MG63 (cell line): Measurements from ENCODE around the gene PRDM12. TPM values are rescaled to one million over a fixed set of nuclear protein-coding genes. Genes with fewer than 3 reads are reported as not detected.
"Not testable (repeated sequence)": the region's sequence is repeated elsewhere in the genome, so short reads cannot be mapped to it uniquely, and the experiment has no call there.

Experiments used
- DNase-seq: peaks from one replicate; pipeline ENCODE4 v3.0.0-alpha.2; 2020
- H3K27me3 ChIP-seq: fragments of 250-450 bp; sonication (Bioruptor Pico); 2 replicates; pipeline ENCODE4 v1.5.1; 2020; ENCODE audit warnings: mild to moderate bottlenecking, moderate library complexity
- H3K36me3 ChIP-seq: fragments of 250-450 bp; sonication (Bioruptor Pico); 2 replicates; pipeline ENCODE4 v1.5.1; 2020; ENCODE audit warnings: mild to moderate bottlenecking, moderate library complexity
- H3K4me3 ChIP-seq: fragments of 250-450 bp; sonication (Bioruptor Pico); 2 replicates; pipeline ENCODE4 v1.5.1; 2020; ENCODE audit warnings: mild to moderate bottlenecking, moderate library complexity
- H3K9me3 ChIP-seq: fragments of 250-450 bp; sonication (Bioruptor Pico); 2 replicates; pipeline ENCODE4 v1.5.1; 2020; ENCODE audit warnings: mild to moderate bottlenecking, moderate library complexity
- total RNA-seq: library from RNA; depleted of rRNA; stranded (reverse); fragments of >200 nt; shearing (Covaris generic); gene quantifications from 2 replicates; pipeline ENCODE4 v1.2.3, GENCODE V29; 2014; ENCODE audit warnings: low replicate concordance

The PRDM12 gene
- total RNA-seq, 1 experiment from 2014 or later: not detected

DNA sequence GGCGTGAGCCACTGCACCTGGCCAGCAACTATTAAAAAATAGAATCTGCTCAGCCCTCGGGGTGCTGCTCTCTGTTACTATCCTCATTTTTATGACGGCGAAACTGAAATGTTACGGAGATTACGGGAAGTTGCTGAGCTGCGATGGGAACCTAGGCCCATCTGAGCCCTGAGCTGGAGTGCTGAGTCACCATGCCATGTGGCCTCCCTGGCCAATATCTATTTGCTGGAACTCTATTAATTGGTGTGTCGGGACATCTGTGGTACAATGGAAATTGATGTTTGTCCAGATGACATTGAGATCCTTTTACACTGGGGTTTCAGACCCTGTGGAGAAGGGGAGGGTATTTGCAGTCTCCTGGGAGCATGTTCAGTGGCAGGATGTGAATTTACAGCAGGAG is 8.1 kb downstream of the PRDM12 start:
- DNase-seq: no peak
- Histone ChIP-seq H3K9me3 (no peaks in the 10 kb centered on the region), H3K36me3 (no peaks in the 10 kb centered on the region), H3K27me3 (no peaks in the 10 kb centered on the region), H3K4me3 (no peak overlapping the region)

DNA sequence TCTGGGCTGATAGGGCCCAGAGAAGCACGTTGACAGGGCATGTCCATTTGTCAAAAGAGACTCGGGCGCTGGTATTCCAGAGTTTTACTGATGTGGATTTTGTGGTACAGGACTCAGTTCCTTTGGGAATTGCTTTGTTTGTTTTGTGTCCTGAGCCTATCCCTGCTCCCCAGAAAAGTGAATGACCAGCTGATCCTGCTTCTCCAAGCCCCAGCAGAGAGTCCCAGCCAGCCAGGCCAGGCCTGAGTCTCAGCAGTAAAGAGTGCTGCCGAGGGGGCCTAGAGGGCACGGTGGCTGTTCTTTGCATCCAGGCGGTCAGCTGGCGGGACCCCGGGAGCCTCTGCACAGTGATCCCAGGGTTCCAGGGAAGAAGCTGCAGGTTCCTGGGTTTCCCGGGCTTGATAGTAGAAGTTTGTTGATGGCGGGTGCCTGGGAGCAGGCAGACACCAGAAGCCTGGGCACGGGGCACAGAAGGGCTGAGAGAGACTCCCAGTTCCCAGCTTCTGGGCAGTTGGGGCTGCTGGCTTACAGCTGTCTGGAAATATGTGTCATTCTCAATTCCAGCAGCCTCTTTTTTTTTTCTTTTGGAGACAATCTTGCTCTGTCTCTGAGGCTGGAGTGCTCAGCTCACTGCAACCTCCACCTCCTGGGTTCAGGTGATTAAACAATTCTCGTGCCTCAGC is 8.7 kb downstream of the PRDM12 start:
- no peak for DNase-seq
- H3K36me3 ChIP-seq: no peaks in the 10 kb centered on the region
- H3K9me3 ChIP-seq: no peaks in the 10 kb centered on the region
- no peaks in the 10 kb centered on the region for H3K27me3 ChIP-seq
- no peak overlapping the region for H3K4me3 ChIP-seq

DNA sequence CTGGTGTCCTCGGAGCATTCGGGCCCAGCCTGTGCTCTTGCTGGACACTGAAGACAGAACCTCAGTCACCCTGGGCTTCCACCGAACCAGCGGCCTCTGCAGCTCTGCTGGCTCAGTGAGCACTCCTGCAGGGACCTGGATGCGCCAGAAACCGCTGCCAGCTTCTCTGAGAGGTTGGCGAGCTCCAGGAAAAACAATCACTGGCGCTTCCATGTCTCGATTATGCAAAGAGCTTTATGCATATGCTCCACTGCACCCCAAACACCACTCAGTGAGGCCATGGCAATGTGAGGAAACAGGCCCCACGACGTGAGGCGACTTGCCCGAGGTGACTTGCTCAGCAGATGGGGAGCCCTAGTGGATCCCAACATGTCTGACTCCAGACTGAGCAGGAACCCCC is 11.0 kb downstream of the PRDM12 start:
- no peaks in the 10 kb centered on the region for H3K27me3 ChIP-seq
- H3K4me3 ChIP-seq: no peak overlapping the region

DNA sequence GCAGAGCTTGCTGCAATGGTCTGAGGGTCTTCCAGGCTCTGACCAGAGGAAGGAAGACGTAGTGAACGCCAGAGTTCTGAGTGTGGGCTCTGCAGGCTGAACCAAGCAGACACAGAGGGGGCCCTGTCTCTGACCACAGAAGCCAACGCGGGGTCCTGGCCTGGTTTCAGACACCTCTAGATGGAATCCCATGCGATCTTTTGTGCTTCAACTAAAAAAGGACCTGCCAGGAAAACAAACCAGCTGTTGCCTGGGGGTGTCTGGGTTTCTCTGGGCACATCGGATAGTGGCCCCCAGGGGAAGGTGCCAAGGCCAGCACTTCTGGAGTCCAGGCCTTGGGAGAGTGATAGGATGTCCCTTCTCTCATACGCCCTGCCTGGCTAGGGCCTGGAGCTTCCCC is 12.9 kb downstream of the PRDM12 start:
- DNase-seq: no peak
- no peaks in the 10 kb centered on the region for H3K36me3 ChIP-seq
- H3K9me3 ChIP-seq: no peaks in the 10 kb centered on the region
- H3K27me3 ChIP-seq: no peaks in the 10 kb centered on the region
- no peak overlapping the region for H3K4me3 ChIP-seq

More for the DNA sequence above, 11.0 kb downstream of the PRDM12 start:
- Histone ChIP-seq H3K9me3 (no peaks in the 10 kb centered on the region), H3K36me3 (no peaks in the 10 kb centered on the region)
- no peak for DNase-seq

DNA sequence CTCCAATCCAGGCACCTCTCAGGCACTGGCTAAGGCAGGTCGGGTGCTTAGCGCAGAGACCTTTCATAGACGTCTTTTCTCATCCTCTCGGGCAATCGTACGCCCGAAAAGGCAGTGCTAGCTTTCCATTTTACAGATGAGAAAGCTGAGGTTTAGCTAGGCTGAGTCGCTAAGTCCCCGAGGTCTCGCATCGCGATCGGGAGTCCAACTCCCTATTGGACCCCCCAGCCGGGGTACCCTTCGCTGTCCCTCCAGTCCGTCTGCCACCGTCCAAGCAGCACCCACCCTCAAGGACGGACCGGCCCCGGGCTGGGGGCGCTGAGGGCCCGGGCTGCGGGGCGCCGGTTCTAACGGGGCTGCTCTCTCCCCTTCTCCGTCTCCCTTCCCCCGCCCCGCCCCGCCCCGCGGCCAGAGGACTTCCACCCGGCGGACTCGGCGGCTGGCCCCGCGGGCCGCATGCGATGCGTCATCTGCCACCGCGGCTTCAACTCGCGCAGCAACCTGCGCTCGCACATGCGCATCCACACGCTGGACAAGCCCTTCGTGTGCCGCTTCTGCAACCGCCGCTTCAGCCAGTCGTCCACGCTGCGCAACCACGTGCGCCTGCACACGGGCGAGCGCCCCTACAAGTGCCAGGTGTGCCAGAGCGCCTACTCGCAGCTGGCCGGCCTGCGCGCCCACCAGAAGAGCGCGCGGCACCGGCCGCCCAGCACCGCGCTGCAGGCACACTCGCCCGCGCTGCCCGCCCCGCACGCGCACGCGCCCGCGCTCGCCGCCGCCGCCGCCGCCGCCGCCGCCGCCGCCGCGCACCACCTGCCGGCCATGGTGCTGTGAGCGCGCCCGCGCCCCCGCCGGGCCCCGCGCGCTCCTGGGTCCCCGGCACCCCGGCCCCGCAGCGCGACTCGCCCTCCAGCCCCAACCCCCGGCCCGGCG is 16.7 kb downstream of the PRDM12 start:
- Histone ChIP-seq H3K27me3 (no peaks in the 10 kb centered on the region), H3K9me3 (no peaks in the 10 kb centered on the region), H3K36me3 (no peaks in the 10 kb centered on the region), H3K4me3 (peak overlapping the region; percentile 47)
- peak; percentile 89 for DNase-seq

DNA sequence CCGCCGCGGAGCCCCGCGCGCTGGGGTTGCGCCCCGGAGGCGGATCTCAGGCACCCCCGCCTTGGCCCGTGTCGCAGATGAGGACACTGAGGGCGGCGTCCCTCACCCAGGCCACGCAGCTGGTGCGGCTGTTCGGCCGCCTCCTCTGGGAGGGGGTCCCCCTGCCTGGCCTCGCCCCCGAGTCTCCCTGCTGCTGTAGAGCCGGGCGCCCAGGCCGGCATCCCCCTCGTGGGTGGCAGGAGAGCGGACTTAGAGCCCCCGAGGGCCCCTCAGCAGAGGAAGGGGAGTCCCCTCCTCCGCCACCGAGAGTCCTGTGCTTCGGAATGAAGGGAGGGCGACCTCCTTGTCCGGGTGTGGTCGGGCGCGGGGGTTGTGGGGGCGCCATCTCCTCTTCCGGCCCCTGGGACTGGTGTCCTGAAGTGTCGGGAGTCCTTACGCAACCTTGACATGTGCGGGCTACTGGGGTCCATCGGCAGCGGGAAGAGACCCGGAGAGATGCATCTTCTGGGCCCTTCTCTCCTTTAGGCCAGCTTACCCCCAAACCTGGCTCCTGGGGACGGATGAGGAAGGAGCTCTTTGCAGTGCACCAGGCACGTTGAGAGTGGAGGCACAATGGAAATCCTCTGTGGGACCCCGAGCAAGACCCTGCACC is 17.5 kb downstream of the PRDM12 start:
- Histone ChIP-seq H3K9me3 (no peaks in the 10 kb centered on the region), H3K27me3 (no peaks in the 10 kb centered on the region), H3K4me3 (peak overlapping the region; percentile 47), H3K36me3 (no peaks in the 10 kb centered on the region)
- DNase-seq: no peak

DNA sequence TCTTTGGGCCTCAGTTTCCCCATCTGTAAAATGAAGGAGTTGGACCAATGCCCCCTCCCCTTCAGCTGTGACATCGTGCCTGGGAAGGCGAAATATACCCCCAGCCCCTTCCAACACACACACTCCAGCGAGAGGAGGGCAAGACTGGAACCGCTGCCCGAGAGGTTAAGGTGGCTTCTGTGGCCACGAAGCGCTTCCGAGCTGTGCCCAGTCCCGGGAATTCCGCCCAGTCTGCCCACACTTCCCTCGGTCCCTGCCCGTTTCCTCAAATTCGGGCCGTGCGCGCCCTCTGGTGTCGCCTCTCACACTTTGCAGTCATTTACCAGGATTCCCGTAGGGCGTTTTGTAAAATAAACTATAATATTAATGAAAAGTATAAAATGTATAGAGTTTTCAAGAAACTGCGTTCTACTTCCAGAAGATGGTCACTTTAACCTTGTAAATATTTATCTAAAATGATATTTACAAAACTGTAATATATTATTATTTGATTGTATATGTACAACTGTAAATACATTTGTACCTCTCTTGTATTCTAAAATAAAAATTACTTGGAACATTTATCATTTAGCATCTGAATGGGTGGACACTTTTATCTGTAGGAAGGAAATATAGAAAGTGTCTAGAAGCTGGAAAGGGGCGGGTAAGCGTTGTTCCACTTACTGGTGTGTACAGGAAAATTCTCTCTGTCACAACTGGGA is 18.2 kb downstream of the PRDM12 start:
- Histone ChIP-seq H3K36me3 (no peaks in the 10 kb centered on the region), H3K27me3 (no peaks in the 10 kb centered on the region), H3K9me3 (no peaks in the 10 kb centered on the region), H3K4me3 (peak overlapping the region; percentile 47; the same call in 1 of the 2 replicates)
- DNase-seq: peak; percentile 81

DNA sequence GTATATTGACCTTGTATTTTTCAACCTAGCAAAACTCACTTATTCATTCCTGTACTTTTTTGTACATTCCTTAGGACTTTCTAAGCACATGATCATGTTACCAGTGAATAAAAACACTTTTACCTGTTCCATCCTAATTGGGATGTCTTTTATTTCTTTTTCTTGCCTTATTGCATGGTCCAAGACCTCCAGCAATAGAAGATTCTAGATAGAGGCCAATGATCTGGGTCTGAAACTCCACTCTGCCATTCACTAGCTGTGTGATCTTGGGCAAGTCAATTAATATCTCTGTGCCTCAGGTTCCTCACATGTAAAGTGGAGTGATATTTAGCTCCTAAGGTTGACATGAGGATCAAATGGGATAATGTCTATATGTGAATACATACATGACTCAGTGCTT is 20.7 kb downstream of the PRDM12 start:
- DNase-seq: no peak
- H3K4me3 ChIP-seq: no peak overlapping the region
- H3K27me3 ChIP-seq: no peaks in the 10 kb centered on the region
- no peaks in the 10 kb centered on the region for H3K9me3 ChIP-seq
- H3K36me3 ChIP-seq: no peaks in the 10 kb centered on the region

DNA sequence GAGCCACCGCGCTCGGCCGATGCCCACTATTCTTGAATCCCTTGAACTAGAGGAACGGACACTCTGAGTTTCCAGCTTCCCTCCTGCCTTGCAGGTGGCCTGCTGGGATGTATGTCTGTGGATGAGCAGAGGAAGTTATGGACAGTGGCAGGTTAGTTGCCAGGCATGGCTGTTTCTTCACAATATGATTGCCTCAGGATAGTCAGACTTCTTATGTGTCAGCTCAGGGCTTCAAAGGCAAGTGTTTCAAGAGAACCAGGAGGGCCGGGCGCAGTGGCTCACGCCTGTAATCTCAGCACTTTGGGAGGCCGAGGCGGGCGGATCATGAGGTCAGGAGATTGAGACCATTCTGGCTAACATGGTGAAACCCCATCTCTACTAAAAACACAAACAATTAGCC is 21.6 kb downstream of the PRDM12 start:
- not testable (repeated sequence) for H3K36me3 ChIP-seq, H3K4me3 ChIP-seq, H3K27me3 ChIP-seq, H3K9me3 ChIP-seq, DNase-seq

DNA sequence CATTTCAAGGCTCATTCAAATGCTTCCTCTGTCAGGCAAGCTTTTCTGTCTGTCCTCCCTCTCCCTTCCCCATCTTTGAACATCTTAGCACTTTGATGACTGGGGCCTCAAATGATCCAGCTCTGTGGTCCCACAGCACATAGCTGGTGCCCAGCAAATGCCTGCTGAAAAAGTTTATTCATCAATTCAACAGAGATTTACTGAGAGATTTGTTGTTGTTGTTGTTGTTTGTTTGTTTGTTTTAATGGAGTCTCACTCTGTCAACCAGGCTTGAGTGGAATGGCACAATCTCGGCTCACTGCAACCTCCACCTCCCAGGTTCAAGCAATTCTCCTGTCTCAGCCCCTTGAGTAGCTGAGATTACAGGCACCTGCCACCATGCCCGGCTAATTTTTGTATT is 23.2 kb downstream of the PRDM12 start:
- no peak for DNase-seq
- Histone ChIP-seq H3K27me3 (no peaks in the 10 kb centered on the region), H3K36me3 (no peaks in the 10 kb centered on the region), H3K9me3 (no peaks in the 10 kb centered on the region), H3K4me3 (no peak overlapping the region)

DNA sequence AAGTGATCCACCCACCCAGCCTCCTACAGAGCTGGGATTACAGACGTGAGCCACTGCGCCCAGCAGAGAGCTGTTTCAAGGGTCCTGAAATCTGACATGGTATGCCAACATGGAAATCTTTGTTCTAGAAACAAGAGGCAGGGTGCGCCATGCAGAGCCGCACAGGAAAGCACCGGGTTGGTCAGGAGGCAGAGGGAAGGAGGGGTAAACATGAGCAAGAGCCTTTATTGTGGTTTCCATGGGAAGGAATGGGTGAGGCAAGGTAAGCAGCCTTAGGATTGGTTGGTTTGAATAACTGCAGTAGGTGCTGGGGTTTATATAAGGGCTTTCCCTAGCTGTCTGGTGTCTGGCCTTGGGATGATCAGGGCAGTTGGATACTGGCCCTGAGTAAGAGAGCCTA is 23.7 kb downstream of the PRDM12 start:
- Histone ChIP-seq H3K36me3 (no peaks in the 10 kb centered on the region), H3K27me3 (no peaks in the 10 kb centered on the region), H3K9me3 (no peaks in the 10 kb centered on the region), H3K4me3 (no peak overlapping the region)
- DNase-seq: no peak

DNA sequence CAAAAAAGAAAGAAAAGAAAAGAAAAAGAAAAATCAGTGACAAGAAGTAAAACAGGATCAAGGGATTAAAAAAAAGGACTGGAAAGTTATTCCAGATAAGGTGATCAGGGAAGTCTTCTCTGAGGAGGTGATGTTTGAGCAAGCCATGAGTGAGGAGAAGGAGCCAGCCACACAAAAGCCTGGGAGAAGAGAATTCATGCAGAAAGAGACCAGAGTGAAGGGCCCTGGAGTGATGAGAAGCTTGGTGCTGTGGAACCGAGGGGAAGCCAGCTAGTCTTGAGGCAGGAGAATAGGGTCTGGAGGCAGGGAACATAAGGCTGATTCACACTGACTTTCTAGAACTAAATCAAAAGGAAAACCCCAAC is 25.2 kb downstream of the PRDM12 start:
- Histone ChIP-seq H3K27me3 (no peaks in the 10 kb centered on the region), H3K9me3 (no peaks in the 10 kb centered on the region), H3K4me3 (peak overlapping the region; percentile 54), H3K36me3 (no peaks in the 10 kb centered on the region)
- no peak for DNase-seq

DNA sequence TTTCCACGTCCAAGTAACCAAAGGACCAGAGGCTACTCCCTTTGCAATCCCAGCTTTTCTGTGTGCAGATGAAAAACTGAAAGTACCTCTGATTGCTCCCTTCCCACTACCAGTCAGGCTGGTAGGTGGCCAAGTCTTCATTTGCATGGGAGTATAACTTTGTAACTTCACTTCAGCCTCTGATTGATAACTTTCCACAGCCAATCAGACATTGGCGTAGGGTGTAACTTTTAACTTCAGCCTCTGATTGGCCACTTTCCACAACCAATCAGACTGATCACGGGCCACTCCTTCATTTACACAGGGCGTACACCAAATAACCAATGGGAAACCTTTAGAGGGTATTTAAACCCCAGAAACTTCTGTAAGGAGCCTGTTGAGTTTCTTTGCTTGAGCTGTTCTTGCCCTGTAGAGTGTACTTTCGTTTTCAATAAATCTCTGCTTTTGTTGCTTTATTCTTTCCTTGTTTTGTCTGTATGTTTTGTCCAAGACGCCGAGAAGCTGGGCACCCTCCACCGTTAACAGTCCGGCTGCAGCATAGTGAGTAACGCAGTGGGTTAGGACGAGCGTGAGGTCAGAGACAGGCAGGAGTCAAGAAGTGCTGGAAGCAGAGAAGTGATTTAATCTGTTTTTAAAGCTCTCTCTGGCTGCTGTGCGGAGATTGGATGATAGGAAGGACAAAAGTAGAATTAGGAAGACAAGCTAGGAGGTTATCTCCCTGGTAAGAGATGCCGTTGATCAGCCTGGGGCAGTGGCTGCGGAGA is 25.7 kb downstream of the PRDM12 start:
- H3K27me3 ChIP-seq: no peaks in the 10 kb centered on the region
- DNase-seq: peak; percentile 88
- H3K36me3 ChIP-seq: peaks cover 3% of the 10 kb centered on the region
- peak overlapping the region; percentile 54 for H3K4me3 ChIP-seq
- no peaks in the 10 kb centered on the region for H3K9me3 ChIP-seq

DNA sequence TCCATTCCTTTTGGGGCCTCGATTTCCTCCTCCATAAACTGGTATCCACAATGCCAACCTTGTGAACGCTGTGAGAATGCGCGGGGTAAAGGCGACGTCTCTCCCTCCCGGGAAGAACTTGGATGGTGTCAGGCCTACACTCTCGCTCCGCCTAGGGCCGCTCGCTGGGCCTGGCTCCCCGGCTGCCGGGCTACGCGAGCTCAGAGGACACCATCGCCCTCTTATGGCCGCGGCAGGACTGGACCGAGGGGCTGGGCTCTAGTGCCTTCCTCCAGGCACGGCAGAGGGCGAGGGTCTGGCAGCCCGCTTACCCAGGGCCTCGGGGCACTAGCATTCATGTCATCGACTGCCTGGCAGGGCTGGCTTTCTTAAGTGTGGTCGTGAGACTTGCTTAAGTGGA is 27.9 kb downstream of the PRDM12 start:
- Histone ChIP-seq H3K9me3 (no peaks in the 10 kb centered on the region), H3K4me3 (no peak overlapping the region)
- no peak for DNase-seq

DNA sequence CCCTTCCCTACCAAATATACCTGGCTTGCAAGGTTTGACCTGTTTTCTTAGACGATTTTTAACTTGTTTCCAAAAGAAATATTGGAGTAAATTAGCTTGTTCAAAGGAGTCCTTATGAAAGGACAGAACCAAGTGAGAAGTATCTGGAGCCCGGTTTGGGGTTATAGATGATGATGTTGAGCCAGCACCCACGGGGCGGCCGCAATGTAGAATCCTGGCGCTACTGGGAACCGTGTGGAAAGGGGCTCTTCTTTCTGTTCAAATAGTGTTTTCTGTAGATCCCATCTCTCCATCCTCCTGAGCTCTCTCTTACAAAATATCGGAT is 28.7 kb downstream of the PRDM12 start:
- Histone ChIP-seq H3K36me3 (peaks cover 29% of the 10 kb centered on the region), H3K27me3 (no peaks in the 10 kb centered on the region), H3K4me3 (peak overlapping the region; percentile 71), H3K9me3 (no peaks in the 10 kb centered on the region)
- no peak for DNase-seq

More for the DNA sequence above, 27.9 kb downstream of the PRDM12 start:
- Histone ChIP-seq H3K27me3 (no peaks in the 10 kb centered on the region), H3K36me3 (peaks cover 21% of the 10 kb centered on the region)

DNA sequence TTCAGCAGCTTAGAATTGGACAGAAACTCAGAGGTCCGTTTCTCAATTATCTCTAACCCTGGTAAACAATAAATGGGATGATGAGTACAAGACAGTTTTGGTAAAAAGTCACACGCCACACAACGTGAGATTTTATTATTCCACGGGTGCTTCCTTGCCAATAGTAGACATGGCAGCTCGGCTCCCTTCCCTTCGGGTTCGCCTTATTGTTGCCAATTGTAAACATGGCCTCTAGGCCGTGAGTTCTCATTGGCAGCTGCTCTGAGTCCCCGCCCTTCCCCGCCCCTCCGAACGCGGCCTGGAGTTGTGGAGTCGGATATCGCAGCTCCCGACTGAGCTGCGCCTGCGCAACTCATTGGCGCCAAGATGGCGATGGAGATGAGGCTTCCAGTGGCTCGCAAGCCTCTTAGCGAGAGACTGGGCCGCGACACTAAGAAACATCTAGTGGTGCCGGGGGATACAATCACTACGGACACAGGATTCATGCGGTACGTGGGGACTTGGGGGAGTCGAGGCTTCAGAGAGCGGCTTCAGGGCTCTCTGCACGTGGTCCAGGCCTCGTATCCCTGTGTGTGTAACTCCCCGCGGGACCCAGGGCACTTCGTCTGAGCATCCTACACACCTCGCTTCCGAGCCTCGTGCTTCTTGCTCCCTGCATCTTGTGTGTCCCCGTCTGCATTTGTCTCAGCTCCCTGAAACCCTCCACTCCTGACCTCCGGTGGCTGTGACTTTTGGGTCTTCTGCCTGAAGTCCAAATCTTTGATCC is 29.2 kb downstream of the PRDM12 start, which contains the start of gene EXOSC2:
Gene EXOSC2, plus strand, starts transcription at position 355 of the 766 bp plus-strand sequence. Its CDS starts 12 bp downstream, at position 367.
- Histone ChIP-seq H3K27me3 (no peaks in the 10 kb centered on the region), H3K9me3 (no peaks in the 10 kb centered on the region), H3K4me3 (peak within 1 kb of the TSS; percentile 71), H3K36me3 (peaks cover 32% of the 10 kb centered on the region)
- DNase-seq: peak; percentile 99
